Measurements from ENCODE around the gene SLC29A4. TPM values are rescaled to one million over a fixed set of nuclear protein-coding genes. Genes with fewer than 3 reads are reported as not detected.
"Not testable (repeated sequence)": the region's sequence is repeated elsewhere in the genome, so short reads cannot be mapped to it uniquely, and the experiment has no call there.

The SLC29A4 gene
- total RNA-seq, 1 experiment from 2014 or later = 0.56 TPM

GRCh38 chr7:5289355-5289754, 6.6 kb downstream of the SLC29A4 start:
- intact Hi-C loops (cut with micrococcal nuclease) = no loop called here
- TSS peak; percentile 70 for BruUV-seq (replicated peaks)
- ChIA-PET POLR2A (no interaction called here), CTCF (interaction anchor here (1.3 to 2.0 kb wide), 3 partner anchors 49 to 77 kb away, joined by 5 to 9 read pairs (median 5); no protein-coding TSS in a partner anchor)
- DNase-seq (ENCODE audit: unreplicated experiment) = no peak
- Mint-ChIP-seq H3K27ac (ENCODE audit: low read depth, unreplicated experiment) (no peak overlapping the region), H3K27me3 (ENCODE audit: insufficient read depth, unreplicated experiment) (no peaks in the 10 kb centered on the region), H3K4me1 (ENCODE audit: insufficient read depth, unreplicated experiment) (no peaks in the 10 kb centered on the region), H3K9me3 (ENCODE audit: unreplicated experiment) (no peaks in the 10 kb centered on the region), H3K4me3 (ENCODE audit: unreplicated experiment) (no peak overlapping the region), H3K36me3 (ENCODE audit: insufficient read depth, unreplicated experiment) (no peaks in the 10 kb centered on the region)
- no peak for TF ChIP-seq CTCF (IDR thresholded peaks at IDR 0.05; ENCODE audit: unreplicated experiment)

DNA sequence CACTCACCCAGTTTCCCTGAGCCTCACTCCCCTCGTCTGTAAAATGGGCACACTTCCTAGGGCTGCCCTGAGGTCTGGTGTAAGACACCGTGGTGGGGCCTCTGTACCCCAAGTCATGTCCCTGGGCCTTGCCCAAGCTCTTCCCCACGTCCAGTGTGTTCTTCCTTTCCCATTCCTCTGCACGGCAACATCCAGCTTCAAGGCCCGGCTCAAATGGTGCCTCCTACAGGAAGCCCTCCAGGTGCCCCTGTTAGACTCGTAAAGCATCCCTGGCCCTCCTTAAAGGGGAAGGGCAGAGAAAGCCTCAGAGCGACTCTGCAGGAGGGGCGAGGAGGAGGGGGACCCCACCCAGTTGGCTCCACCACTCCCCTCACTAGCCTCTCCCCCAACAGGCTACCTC, 8.6 kb downstream of the SLC29A4 start:
- DNase-seq (ENCODE audit: unreplicated experiment) = no peak
- Mint-ChIP-seq H3K27ac (ENCODE audit: low read depth, unreplicated experiment) (no peak overlapping the region), H3K4me1 (ENCODE audit: insufficient read depth, unreplicated experiment) (no peaks in the 10 kb centered on the region), H3K9me3 (ENCODE audit: unreplicated experiment) (no peaks in the 10 kb centered on the region), H3K27me3 (ENCODE audit: insufficient read depth, unreplicated experiment) (no peaks in the 10 kb centered on the region), H3K36me3 (ENCODE audit: insufficient read depth, unreplicated experiment) (no peaks in the 10 kb centered on the region), H3K4me3 (ENCODE audit: unreplicated experiment) (no peak overlapping the region)
- ChIA-PET CTCF (no interaction called here), POLR2A (no interaction called here)
- intact Hi-C loops (cut with micrococcal nuclease) = no loop called here
- no TSS peak for BruUV-seq (replicated peaks)
- TF ChIP-seq CTCF (IDR thresholded peaks at IDR 0.05; ENCODE audit: unreplicated experiment) = no peak

GRCh38 chr7:5291711-5292335, 9.1 kb downstream of the SLC29A4 start:
- H3K27me3 Mint-ChIP-seq (ENCODE audit: insufficient read depth, unreplicated experiment); H3K4me1 Mint-ChIP-seq (ENCODE audit: insufficient read depth, unreplicated experiment); H3K27ac Mint-ChIP-seq (ENCODE audit: low read depth, unreplicated experiment); DNase-seq (ENCODE audit: unreplicated experiment); H3K4me3 Mint-ChIP-seq (ENCODE audit: unreplicated experiment); POLR2A ChIA-PET; intact Hi-C loops (cut with micrococcal nuclease); H3K9me3 Mint-ChIP-seq (ENCODE audit: unreplicated experiment); H3K36me3 Mint-ChIP-seq (ENCODE audit: insufficient read depth, unreplicated experiment); BruUV-seq (replicated peaks): not testable (repeated sequence)
- CTCF ChIA-PET = interaction anchor here (0.7 kb wide), 1 partner anchor 25 kb away, joined by 3 read pairs; no protein-coding TSS in a partner anchor

DNA sequence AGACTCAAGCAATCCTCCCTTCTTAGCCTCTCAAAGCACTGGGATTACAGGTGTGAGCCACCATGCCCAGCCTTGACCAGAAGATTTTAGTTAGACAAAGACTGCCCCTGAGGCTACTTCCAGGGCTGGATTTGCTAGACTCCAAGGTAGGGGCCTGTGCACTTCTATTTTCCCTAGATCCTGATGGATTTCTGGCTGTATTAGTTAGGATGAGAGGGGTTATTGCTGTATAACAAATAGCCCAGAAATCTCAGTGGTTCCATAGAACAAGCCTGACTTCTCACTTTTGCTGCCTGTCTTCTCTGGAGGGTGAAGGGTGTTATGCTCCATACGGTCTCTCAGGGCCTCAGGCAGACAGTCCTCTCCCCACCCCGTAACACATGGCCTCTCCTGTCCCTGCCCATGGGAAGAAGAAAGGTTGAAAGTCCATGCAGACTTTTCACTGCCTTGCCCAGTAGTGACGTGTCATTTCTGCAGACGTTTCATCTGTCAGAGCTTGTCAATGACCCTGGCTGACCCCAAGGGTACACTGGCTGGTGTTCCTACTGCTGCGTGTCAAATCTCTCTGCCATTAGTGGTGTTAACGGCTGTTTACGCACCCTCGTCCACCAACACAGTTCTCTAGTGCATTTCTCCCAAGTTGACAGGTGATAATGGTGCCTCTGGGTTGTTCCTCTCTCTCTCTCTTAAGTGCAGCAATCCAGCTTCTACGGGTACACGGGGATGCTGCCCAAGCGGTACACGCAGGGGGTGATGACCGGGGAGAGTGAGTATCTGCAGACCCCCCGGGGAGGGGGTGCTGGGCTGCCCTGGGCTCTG, 11.6 kb downstream of the SLC29A4 start:
- H3K27me3 Mint-ChIP-seq (ENCODE audit: insufficient read depth, unreplicated experiment) = no peaks in the 10 kb centered on the region
- no TSS peak for BruUV-seq (replicated peaks)
- no peaks in the 10 kb centered on the region for H3K4me1 Mint-ChIP-seq (ENCODE audit: insufficient read depth, unreplicated experiment)
- no peak for DNase-seq (ENCODE audit: unreplicated experiment)
- no peaks in the 10 kb centered on the region for H3K36me3 Mint-ChIP-seq (ENCODE audit: insufficient read depth, unreplicated experiment)
- POLR2A ChIA-PET = no interaction called here
- no peak for TF ChIP-seq CTCF (IDR thresholded peaks at IDR 0.05; ENCODE audit: unreplicated experiment)
- H3K9me3 Mint-ChIP-seq (ENCODE audit: unreplicated experiment) = no peaks in the 10 kb centered on the region
- H3K4me3 Mint-ChIP-seq (ENCODE audit: unreplicated experiment) = no peak overlapping the region
- CTCF ChIA-PET = no interaction called here
- no peak overlapping the region for H3K27ac Mint-ChIP-seq (ENCODE audit: low read depth, unreplicated experiment)
- intact Hi-C loops (cut with micrococcal nuclease) = no loop called here
